Neural crest cell (in vitro differentiated cells): Measurements from ENCODE around the gene NISCH. TPM values are rescaled to one million over a fixed set of nuclear protein-coding genes. Genes with fewer than 3 reads are reported as not detected.

Experiments
- DNase-seq: peaks from one replicate; pipeline ENCODE4 v3.0.0; 2021; ENCODE audit warnings: low read depth, mixed read lengths, low spot score
- H3K27ac Mint-ChIP-seq: one replicate; pipeline ENCODE4 v1.8.0; 2021; ENCODE audit warnings: mild to moderate bottlenecking, mixed read lengths; ENCODE audit not compliant: unreplicated experiment
- H3K27me3 Mint-ChIP-seq: 2 replicates; pipeline ENCODE4 v1.8.0; 2021; ENCODE audit warnings: low read depth, mild to moderate bottlenecking, mixed read lengths
- H3K36me3 Mint-ChIP-seq: 2 replicates; pipeline ENCODE4 v1.8.0; 2021; ENCODE audit warnings: low read depth, mild to moderate bottlenecking, mixed read lengths
- H3K4me1 Mint-ChIP-seq: 2 replicates; pipeline ENCODE4 v1.8.0; 2021; ENCODE audit warnings: mixed read lengths
- H3K4me3 Mint-ChIP-seq: one replicate; pipeline ENCODE4 v1.8.0; 2021; ENCODE audit warnings: mild to moderate bottlenecking, mixed read lengths
- H3K9me3 Mint-ChIP-seq: 2 replicates; pipeline ENCODE4 v1.8.0; 2021; ENCODE audit warnings: mixed read lengths
- CTCF ChIP-seq: fragments of 200-600 bp; sonication (generic); conservative IDR thresholded peaks from 2 replicates; pipeline ENCODE4 v1.5.0; 2021; ENCODE audit warnings: antibody characterized with exemption, mild to moderate bottlenecking
- total RNA-seq: library from RNA; stranded (reverse); gene quantifications from 2 replicates; pipeline ENCODE4 v1.2.1, GENCODE V29; 2021

The NISCH gene
- total RNA-seq, 1 donor from 2014 or later: 161 TPM

- Mint-ChIP-seq H3K9me3 (no peaks in the 10 kb centered on the region), H3K4me1 (peaks cover 4% of the 10 kb centered on the region), H3K36me3 (no peaks in the 10 kb centered on the region), H3K27ac (no peak overlapping the region), H3K27me3 (peaks cover 3% of the 10 kb centered on the region), H3K4me3 (no peak overlapping the region)
- no peak for TF ChIP-seq CTCF
- DNase-seq: no peak
Observed at GRCh38 chr3:52498137-52499054, 43.0 kb downstream of the NISCH start.

- no peaks in the 10 kb centered on the region for H3K9me3 Mint-ChIP-seq
- no peak for TF ChIP-seq CTCF
- no peak overlapping the region for H3K27ac Mint-ChIP-seq
- H3K36me3 Mint-ChIP-seq: no peaks in the 10 kb centered on the region
- DNase-seq: no peak
- no peaks in the 10 kb centered on the region for H3K27me3 Mint-ChIP-seq
- no peaks in the 10 kb centered on the region for H3K4me1 Mint-ChIP-seq
- H3K4me3 Mint-ChIP-seq: no peak overlapping the region
Observed at GRCh38 chr3:52501046-52501445, 45.6 kb downstream of the NISCH start.

GRCh38 chr3:52502001-52502400, 46.6 kb downstream of the NISCH start:
- TF ChIP-seq CTCF: no peak
- Mint-ChIP-seq H3K9me3 (no peaks in the 10 kb centered on the region), H3K27ac (no peak overlapping the region), H3K4me1 (no peaks in the 10 kb centered on the region), H3K36me3 (no peaks in the 10 kb centered on the region), H3K27me3 (no peaks in the 10 kb centered on the region), H3K4me3 (no peak overlapping the region)
- DNase-seq: no peak

- Mint-ChIP-seq H3K9me3 (no peaks in the 10 kb centered on the region), H3K27ac (no peak overlapping the region), H3K4me1 (no peaks in the 10 kb centered on the region), H3K27me3 (no peaks in the 10 kb centered on the region), H3K4me3 (no peak overlapping the region), H3K36me3 (no peaks in the 10 kb centered on the region)
- TF ChIP-seq CTCF: no peak
- DNase-seq: no peak
Observed at GRCh38 chr3:52502808-52503350, 47.5 kb downstream of the NISCH start.

- no peak for TF ChIP-seq CTCF
- Mint-ChIP-seq H3K9me3 (no peaks in the 10 kb centered on the region), H3K4me1 (no peaks in the 10 kb centered on the region), H3K36me3 (no peaks in the 10 kb centered on the region), H3K27ac (no peak overlapping the region), H3K27me3 (no peaks in the 10 kb centered on the region), H3K4me3 (no peak overlapping the region)
- DNase-seq: no peak
Observed at GRCh38 chr3:52503788-52504424, 48.5 kb downstream of the NISCH start.
